K562 (cell line): ENCODE measurements around the gene THBS2. TPM values are rescaled to one million over a fixed set of nuclear protein-coding genes. Genes with fewer than 3 reads are reported as not detected.

Source experiments
- ATAC-seq: fragments of 200-7000 bp; cut with Tn5 transposase; 3 replicates; pipeline ENCODE4 v1.9.1; 2020; ENCODE audit warnings: moderate library complexity
- BruUV-seq: library from RNA; stranded (reverse); fragments of 400-500 nt; replicated peaks from 2 replicates; lab custom pipeline; 2021; lab: Mats Ljungman, UMichigan
- CTCF ChIA-PET: fragments of 300-600 bp; formaldehyde crosslinking; extraction: SDS; loops from one replicate; lab custom pipeline; 2021; ENCODE audit warnings: low intra/inter-chr PET ratio; lab: Yijun Ruan, JAX
- POLR2A ChIA-PET: fragments of 300-600, 350-650 bp; sonication (Branson Sonifier 250); formaldehyde crosslinking; extraction: SDS; loops from one replicate; lab custom pipeline; 2021; ENCODE audit warnings: antibody characterized with exemption, inconsistent platforms; lab: Yijun Ruan, JAX
- DNase-seq, 4 experiments: peaks; one replicate each; pipeline versions ENCODE4 v3.0.0 to v3.0.0-alpha.2; 2011 to 2018; ENCODE audit warnings: low spot score in 3 of 4, mixed read lengths in 3 of 4; ENCODE audit errors: extremely low read depth in 1 of 4
- FAIRE-seq: peaks from 2 replicates; lab custom pipeline; 2011; peaks lifted over from hg19 to GRCh38; lab: Jason Lieb, UNC
- H2AFZ ChIP-seq: 2 replicates; pipeline ENCODE4 v1.6.0; 2011; ENCODE audit warnings: low read depth, low read length, control low read depth, inconsistent platforms
- H3K27ac ChIP-seq: fragments of 200-600 bp; 3 replicates; pipeline ENCODE4 v1.8.0; 2011; ENCODE audit warnings: low read depth, mild to moderate bottlenecking, control low read depth, inconsistent platforms, low read length, moderate library complexity, mixed read lengths; ENCODE audit errors: extremely low read depth
- H3K27me3 ChIP-seq, 2 experiments: fragments of 300-600 bp in 1 of 2; 2 replicates in 1 of 2; 3 replicates in 1 of 2; pipeline versions ENCODE4 v1.6.0 to v1.8.0; 2011; ENCODE audit warnings: inconsistent platforms in 2 of 2, low read length in 2 of 2, mild to moderate bottlenecking in 1 of 2, mixed read lengths in 1 of 2, moderate library complexity in 1 of 2; ENCODE audit not compliant: control insufficient read depth in 2 of 2, insufficient read depth in 2 of 2
- H3K36me3 ChIP-seq: fragments of 300-600 bp; 3 replicates; pipeline ENCODE4 v1.8.0; 2011; ENCODE audit warnings: mild to moderate bottlenecking, low read length, inconsistent platforms; ENCODE audit not compliant: control insufficient read depth, insufficient read depth
- H3K4me1 ChIP-seq, 2 experiments: fragments of 200-600 bp in 1 of 2; replicated peaks in 1 of 2; 2 replicates in 1 of 2; 3 replicates in 1 of 2; pipeline versions ENCODE4 v1.5.1 to v1.8.0; 2011; ENCODE audit warnings: inconsistent platforms in 2 of 2, low read length in 2 of 2, mild to moderate bottlenecking in 1 of 2, mixed read lengths in 1 of 2, moderate library complexity in 1 of 2; ENCODE audit not compliant: control insufficient read depth in 2 of 2, insufficient read depth in 2 of 2
- H3K4me2 ChIP-seq: 2 replicates; pipeline ENCODE4 v1.6.1; 2011; ENCODE audit warnings: low read length, control low read depth, inconsistent platforms, mixed read lengths; ENCODE audit not compliant: insufficient read depth
- H3K4me3 ChIP-seq: fragments of 200-600 bp; sonication (generic), shearing (Covaris generic); 2 replicates; pipeline ENCODE4 v1.5.1; 2016; ENCODE audit warnings: control low read depth, inconsistent platforms
- H3K79me2 ChIP-seq: fragments of 200-600 bp; 3 replicates; pipeline ENCODE4 v1.8.0; 2011; ENCODE audit warnings: low read length, inconsistent platforms; ENCODE audit not compliant: control insufficient read depth, insufficient read depth
- H3K9ac ChIP-seq, 2 experiments: 2 replicates each; pipeline versions ENCODE4 v1.6.0 to v1.6.1; 2011; ENCODE audit warnings: low read depth in 2 of 2, low read length in 2 of 2, control low read depth in 1 of 2, inconsistent platforms in 1 of 2, mild to moderate bottlenecking in 1 of 2, mixed read lengths in 1 of 2; ENCODE audit not compliant: insufficient read depth in 1 of 2
- H3K9me1 ChIP-seq: one replicate; pipeline ENCODE4 v1.6.0; 2011; ENCODE audit warnings: inconsistent platforms, mild to moderate bottlenecking, low read length, moderate library complexity; ENCODE audit not compliant: control insufficient read depth, insufficient read depth
- H3K9me3 ChIP-seq: replicated peaks from 2 replicates; pipeline ENCODE4 v1.5.1; 2011; ENCODE audit warnings: low read depth, low read length, inconsistent platforms; ENCODE audit not compliant: control insufficient read depth, insufficient read depth
- H4K20me1 ChIP-seq: replicated peaks from 2 replicates; pipeline ENCODE4 v1.6.1; 2011; ENCODE audit warnings: low read length, inconsistent platforms, mixed read lengths; ENCODE audit not compliant: control insufficient read depth, insufficient read depth
- BACH1 ChIP-seq: fragments of 200-800 bp; sonication (Bioruptor generic); IDR thresholded peaks from 2 replicates; pipeline ENCODE4 v1.6.1; 2016; ENCODE audit warnings: missing genetic modification characterization, missing compliant biosample characterization
- C11orf30 ChIP-seq: fragments of 450-650 bp; IDR thresholded peaks from 2 replicates; pipeline ENCODE4 v1.6.1; 2016; ENCODE audit warnings: low read depth, mild to moderate bottlenecking
- CBX5 ChIP-seq: IDR thresholded peaks from 2 replicates; pipeline ENCODE4 v1.6.1; 2014; ENCODE audit warnings: low read depth, borderline replicate concordance
- CXXC5 ChIP-seq: fragments of 250-450 bp; sonication (Bioruptor Pico); IDR thresholded peaks from 2 replicates; pipeline ENCODE4 v1.8.0; 2022; ENCODE audit warnings: inconsistent platforms, mild to moderate bottlenecking, moderate library complexity
- IRF2 ChIP-seq: sonication (generic); formaldehyde crosslinking; IDR thresholded peaks from 2 replicates; pipeline ENCODE4 v1.8.1; 2022; ENCODE audit warnings: mild to moderate bottlenecking, missing genetic modification reagents
- POLR2B ChIP-seq: fragments of 450-650 bp; IDR thresholded peaks from 2 replicates; pipeline ENCODE4 v1.6.1; 2018; ENCODE audit warnings: low read depth; ENCODE audit not compliant: partially characterized antibody
- PTBP1 ChIP-seq: fragments of 200-400 bp; formaldehyde crosslinking; IDR thresholded peaks from 2 replicates; pipeline ENCODE4 v1.6.1; 2017; ENCODE audit warnings: low read depth, low read length
- RB1 ChIP-seq: fragments of 450-650 bp; IDR thresholded peaks from 2 replicates; pipeline ENCODE4 v1.6.1; 2017; ENCODE audit warnings: low read depth, mild to moderate bottlenecking
- STAT5A ChIP-seq: IDR thresholded peaks from 2 replicates; pipeline ENCODE4 v1.6.1; 2012; ENCODE audit warnings: low read length, inconsistent platforms, borderline replicate concordance
- ZBTB7A ChIP-seq: IDR thresholded peaks from 2 replicates; pipeline ENCODE4 v1.6.1; 2011; ENCODE audit warnings: low read depth, mild to moderate bottlenecking, low read length, moderate library complexity, borderline replicate concordance; ENCODE audit not compliant: control insufficient read depth
- ZNF23 ChIP-seq: fragments of 250-450 bp; sonication (Bioruptor Pico); IDR thresholded peaks from 2 replicates; pipeline ENCODE4 v1.4.0; 2020; ENCODE audit warnings: mild to moderate bottlenecking
- ZNF785 ChIP-seq: fragments of 250-450 bp; sonication (Bioruptor Pico); IDR thresholded peaks from 2 replicates; pipeline ENCODE4 v1.4.0; 2020; ENCODE audit warnings: mild to moderate bottlenecking
- WGBS: fragments of 100-300 bp; shearing (Covaris generic); methylation state at CpG from one replicate; pipeline ENCODE4 v1.1.6; 2016; ENCODE audit warnings: low coverage, mixed read lengths; ENCODE audit not compliant: insufficient coverage; ENCODE audit errors: missing lambda C conversion rate; 5-methylcytosine and 5-hydroxymethylcytosine counted together
- in situ Hi-C: fragments of 300-500 bp; cut with MboI; formaldehyde crosslinking; loops from 4 replicates; pipeline ENCODE4 v1.15.0; 2018; ENCODE audit warnings: inconsistent platforms, mixed read lengths
- intact Hi-C: fragments of 100-400 bp; cut with micrococcal nuclease; formaldehyde crosslinking; loops from 2 replicates; pipeline ENCODE4 v1.14.2; 2022
- polyA plus RNA-seq, 8 experiments: library from polyadenylated mRNA; depleted of rRNA in 4 of 8; stranded (reverse) in 5 of 8; unstranded in 3 of 8; fragments of >200 nt; fragmentation: Nextera tagmentation in 2 of 8; fragmentation: Illumina TruSeq in 1 of 8; extraction: Ambion mirVana in 2 of 8; extraction: Trizol in 1 of 8; gene quantifications; 2 replicates each; pipeline versions ENCODE4 v1.2.1 to v1.2.3, GENCODE V29; 2011 to 2014; ENCODE audit warnings: inconsistent platforms in 1 of 8, missing spikeins in 1 of 8
- total RNA-seq, 7 experiments: library from RNA; depleted of rRNA in 6 of 7; stranded (reverse); fragments of >200 nt in 6 of 7; fragmentation: Illumina TruSeq in 2 of 7; extraction: Trizol in 2 of 7; gene quantifications; 2 replicates each; pipeline versions ENCODE4 v1.2.1 to v1.2.3, GENCODE V29; 2011 to 2021; ENCODE audit warnings: low replicate concordance in 1 of 7
- TF ChIP-seq, protein P1 (sequence below): fragments of 450-650 bp; IDR thresholded peaks from 2 replicates; pipeline ENCODE4 v1.6.1; 2016; ENCODE audit warnings: mild to moderate bottlenecking, moderate library complexity

THBS2 gene
- total and polyA plus RNA-seq, 9 of the 15 experiments (the other 6 are each of a cell fraction or from before 2014, with no cell fraction given): 0.03 to 0.11 (median 0.03) TPM; not detected in 6

DNA sequence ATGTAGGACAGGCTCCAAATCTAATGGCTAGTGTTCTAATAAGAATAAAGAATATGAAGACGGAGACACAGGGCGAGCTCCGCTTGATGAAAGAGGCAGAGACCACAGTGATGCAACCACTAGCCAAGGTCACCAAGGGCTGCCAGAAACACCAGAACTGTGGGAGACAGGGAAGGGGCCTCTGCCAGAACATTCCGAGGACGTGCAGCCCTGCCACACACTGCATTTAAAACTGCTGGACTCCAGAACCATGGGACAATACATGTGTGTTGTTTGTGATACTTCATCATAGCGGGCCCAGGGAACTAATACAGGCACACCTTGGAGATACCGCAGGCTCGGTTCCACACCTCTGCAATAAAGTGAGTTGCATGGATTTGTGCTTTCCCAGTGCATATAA lies 2.9 kb upstream of the THBS2 start:
- H3K9me3 ChIP-seq: no peaks in the 10 kb centered on the region
- no peaks in the 10 kb centered on the region for H3K79me2 ChIP-seq
- peaks cover 47 to 59% of the 10 kb centered on the region in 2 experiments for H3K27me3 ChIP-seq
- POLR2A ChIA-PET: no interaction called here
- H4K20me1 ChIP-seq: peaks cover 4% of the 10 kb centered on the region; the same call in 1 of the 2 replicates
- peaks cover 0 to 3% of the 10 kb centered on the region in 2 experiments; a peak in 1 of 5 replicates for H3K4me1 ChIP-seq
- no peak overlapping the region for H2AFZ ChIP-seq
- no peak overlapping the region for H3K9ac ChIP-seq
- 1% methylated on average over 8 of the region's 8 CpGs for WGBS
- no peak for FAIRE-seq
- CTCF ChIA-PET: no interaction called here
- in situ Hi-C loops: no loop called here
- no peak overlapping the region for H3K4me2 ChIP-seq
- H3K9me1 ChIP-seq: no peaks in the 10 kb centered on the region
- no peak overlapping the region for H3K4me3 ChIP-seq
- no peak for TF ChIP-seq ZNF23 (CRISPR knock-in tag)
- no peak for TF ChIP-seq ZBTB7A
- no peak for TF ChIP-seq ZNF785 (CRISPR knock-in tag)
- TF ChIP-seq CXXC5 (CRISPR knock-in tag): no peak
- TF ChIP-seq BACH1: no peak
- no peak for TF ChIP-seq STAT5A
- TF ChIP-seq POLR2B: no peak
- no peak for TF ChIP-seq C11orf30
- TF ChIP-seq CBX5: no peak
- TF ChIP-seq, protein P1, sequence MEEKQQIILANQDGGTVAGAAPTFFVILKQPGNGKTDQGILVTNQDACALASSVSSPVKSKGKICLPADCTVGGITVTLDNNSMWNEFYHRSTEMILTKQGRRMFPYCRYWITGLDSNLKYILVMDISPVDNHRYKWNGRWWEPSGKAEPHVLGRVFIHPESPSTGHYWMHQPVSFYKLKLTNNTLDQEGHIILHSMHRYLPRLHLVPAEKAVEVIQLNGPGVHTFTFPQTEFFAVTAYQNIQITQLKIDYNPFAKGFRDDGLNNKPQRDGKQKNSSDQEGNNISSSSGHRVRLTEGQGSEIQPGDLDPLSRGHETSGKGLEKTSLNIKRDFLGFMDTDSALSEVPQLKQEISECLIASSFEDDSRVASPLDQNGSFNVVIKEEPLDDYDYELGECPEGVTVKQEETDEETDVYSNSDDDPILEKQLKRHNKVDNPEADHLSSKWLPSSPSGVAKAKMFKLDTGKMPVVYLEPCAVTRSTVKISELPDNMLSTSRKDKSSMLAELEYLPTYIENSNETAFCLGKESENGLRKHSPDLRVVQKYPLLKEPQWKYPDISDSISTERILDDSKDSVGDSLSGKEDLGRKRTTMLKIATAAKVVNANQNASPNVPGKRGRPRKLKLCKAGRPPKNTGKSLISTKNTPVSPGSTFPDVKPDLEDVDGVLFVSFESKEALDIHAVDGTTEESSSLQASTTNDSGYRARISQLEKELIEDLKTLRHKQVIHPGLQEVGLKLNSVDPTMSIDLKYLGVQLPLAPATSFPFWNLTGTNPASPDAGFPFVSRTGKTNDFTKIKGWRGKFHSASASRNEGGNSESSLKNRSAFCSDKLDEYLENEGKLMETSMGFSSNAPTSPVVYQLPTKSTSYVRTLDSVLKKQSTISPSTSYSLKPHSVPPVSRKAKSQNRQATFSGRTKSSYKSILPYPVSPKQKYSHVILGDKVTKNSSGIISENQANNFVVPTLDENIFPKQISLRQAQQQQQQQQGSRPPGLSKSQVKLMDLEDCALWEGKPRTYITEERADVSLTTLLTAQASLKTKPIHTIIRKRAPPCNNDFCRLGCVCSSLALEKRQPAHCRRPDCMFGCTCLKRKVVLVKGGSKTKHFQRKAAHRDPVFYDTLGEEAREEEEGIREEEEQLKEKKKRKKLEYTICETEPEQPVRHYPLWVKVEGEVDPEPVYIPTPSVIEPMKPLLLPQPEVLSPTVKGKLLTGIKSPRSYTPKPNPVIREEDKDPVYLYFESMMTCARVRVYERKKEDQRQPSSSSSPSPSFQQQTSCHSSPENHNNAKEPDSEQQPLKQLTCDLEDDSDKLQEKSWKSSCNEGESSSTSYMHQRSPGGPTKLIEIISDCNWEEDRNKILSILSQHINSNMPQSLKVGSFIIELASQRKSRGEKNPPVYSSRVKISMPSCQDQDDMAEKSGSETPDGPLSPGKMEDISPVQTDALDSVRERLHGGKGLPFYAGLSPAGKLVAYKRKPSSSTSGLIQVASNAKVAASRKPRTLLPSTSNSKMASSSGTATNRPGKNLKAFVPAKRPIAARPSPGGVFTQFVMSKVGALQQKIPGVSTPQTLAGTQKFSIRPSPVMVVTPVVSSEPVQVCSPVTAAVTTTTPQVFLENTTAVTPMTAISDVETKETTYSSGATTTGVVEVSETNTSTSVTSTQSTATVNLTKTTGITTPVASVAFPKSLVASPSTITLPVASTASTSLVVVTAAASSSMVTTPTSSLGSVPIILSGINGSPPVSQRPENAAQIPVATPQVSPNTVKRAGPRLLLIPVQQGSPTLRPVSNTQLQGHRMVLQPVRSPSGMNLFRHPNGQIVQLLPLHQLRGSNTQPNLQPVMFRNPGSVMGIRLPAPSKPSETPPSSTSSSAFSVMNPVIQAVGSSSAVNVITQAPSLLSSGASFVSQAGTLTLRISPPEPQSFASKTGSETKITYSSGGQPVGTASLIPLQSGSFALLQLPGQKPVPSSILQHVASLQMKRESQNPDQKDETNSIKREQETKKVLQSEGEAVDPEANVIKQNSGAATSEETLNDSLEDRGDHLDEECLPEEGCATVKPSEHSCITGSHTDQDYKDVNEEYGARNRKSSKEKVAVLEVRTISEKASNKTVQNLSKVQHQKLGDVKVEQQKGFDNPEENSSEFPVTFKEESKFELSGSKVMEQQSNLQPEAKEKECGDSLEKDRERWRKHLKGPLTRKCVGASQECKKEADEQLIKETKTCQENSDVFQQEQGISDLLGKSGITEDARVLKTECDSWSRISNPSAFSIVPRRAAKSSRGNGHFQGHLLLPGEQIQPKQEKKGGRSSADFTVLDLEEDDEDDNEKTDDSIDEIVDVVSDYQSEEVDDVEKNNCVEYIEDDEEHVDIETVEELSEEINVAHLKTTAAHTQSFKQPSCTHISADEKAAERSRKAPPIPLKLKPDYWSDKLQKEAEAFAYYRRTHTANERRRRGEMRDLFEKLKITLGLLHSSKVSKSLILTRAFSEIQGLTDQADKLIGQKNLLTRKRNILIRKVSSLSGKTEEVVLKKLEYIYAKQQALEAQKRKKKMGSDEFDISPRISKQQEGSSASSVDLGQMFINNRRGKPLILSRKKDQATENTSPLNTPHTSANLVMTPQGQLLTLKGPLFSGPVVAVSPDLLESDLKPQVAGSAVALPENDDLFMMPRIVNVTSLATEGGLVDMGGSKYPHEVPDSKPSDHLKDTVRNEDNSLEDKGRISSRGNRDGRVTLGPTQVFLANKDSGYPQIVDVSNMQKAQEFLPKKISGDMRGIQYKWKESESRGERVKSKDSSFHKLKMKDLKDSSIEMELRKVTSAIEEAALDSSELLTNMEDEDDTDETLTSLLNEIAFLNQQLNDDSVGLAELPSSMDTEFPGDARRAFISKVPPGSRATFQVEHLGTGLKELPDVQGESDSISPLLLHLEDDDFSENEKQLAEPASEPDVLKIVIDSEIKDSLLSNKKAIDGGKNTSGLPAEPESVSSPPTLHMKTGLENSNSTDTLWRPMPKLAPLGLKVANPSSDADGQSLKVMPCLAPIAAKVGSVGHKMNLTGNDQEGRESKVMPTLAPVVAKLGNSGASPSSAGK: no peak
- no peak for TF ChIP-seq PTBP1
- TF ChIP-seq IRF2 (CRISPR knock-in tag): no peak
- TF ChIP-seq RB1: no peak
- no peaks in the 10 kb centered on the region for H3K36me3 ChIP-seq
- intact Hi-C loops: no loop called here
- ATAC-seq: no peak
- no TSS peak for BruUV-seq
- no peak overlapping the region for H3K27ac ChIP-seq
- DNase-seq: no peak
